NT2/D1 (cell line): Measurements from ENCODE around the gene LHB.
A peak's percentile ranks its signal among the peaks of the same experiment; 100 is the strongest.

ENCODE experiments used
- DNase-seq: peaks from one replicate; pipeline ENCODE4 v3.0.0-alpha.2; 2011; ENCODE audit warnings: low read depth, low spot score
- H3K27me3 ChIP-seq: 2 replicates; pipeline ENCODE4 v1.6.0; 2011; ENCODE audit warnings: mild to moderate bottlenecking; ENCODE audit not compliant: insufficient read length, insufficient read depth
- H3K36me3 ChIP-seq: 2 replicates; pipeline ENCODE4 v1.6.1; 2011; ENCODE audit warnings: mild to moderate bottlenecking, low read length, mixed read lengths; ENCODE audit not compliant: insufficient read depth, insufficient read length
- H3K4me1 ChIP-seq: 2 replicates; pipeline ENCODE4 v1.5.1; 2011; ENCODE audit not compliant: insufficient read depth, insufficient read length
- H3K4me3 ChIP-seq: 2 replicates; pipeline ENCODE4 v1.5.1; 2011; ENCODE audit warnings: low read depth; ENCODE audit not compliant: insufficient read length
- H3K9ac ChIP-seq: 2 replicates; pipeline ENCODE4 v1.6.0; 2011; ENCODE audit warnings: low read depth; ENCODE audit not compliant: insufficient read length
- H3K9me3 ChIP-seq: 2 replicates; pipeline ENCODE4 v1.5.1; 2011; ENCODE audit warnings: mild to moderate bottlenecking, low read length; ENCODE audit not compliant: insufficient read depth
- SUZ12 ChIP-seq: IDR thresholded peaks from 2 replicates; pipeline ENCODE4 v1.6.1; 2011; ENCODE audit not compliant: insufficient read length, insufficient read depth; ENCODE audit errors: extremely low read depth
- YY1 ChIP-seq: IDR thresholded peaks from 2 replicates; pipeline ENCODE4 v1.6.1; 2011; ENCODE audit not compliant: insufficient read length, insufficient read depth
- ZNF274 ChIP-seq: IDR thresholded peaks from 2 replicates; pipeline ENCODE4 v1.6.1; 2011; ENCODE audit warnings: mild to moderate bottlenecking, low read depth, low read length

The LHB gene

GRCh38 chr19:49017666-49018351 is 918 bp upstream of the LHB start:
- H3K27me3 ChIP-seq, result no peaks in the 10 kb centered on the region
- no peak for DNase-seq
- H3K9me3 ChIP-seq, result no peaks in the 10 kb centered on the region
- peaks cover 35% of the 10 kb centered on the region for H3K36me3 ChIP-seq
- TF ChIP-seq SUZ12 (no peak), YY1 (no peak), ZNF274 (no peak)
- peak overlapping the region; percentile 51 for H3K9ac ChIP-seq
- H3K4me3 ChIP-seq, result peak overlapping the region; percentile 8
- H3K4me1 ChIP-seq, result peaks cover 6% of the 10 kb centered on the region

- Histone ChIP-seq H3K4me1 (peaks cover 6% of the 10 kb centered on the region), H3K36me3 (peaks cover 50% of the 10 kb centered on the region), H3K4me3 (no peak overlapping the region), H3K9me3 (no peaks in the 10 kb centered on the region), H3K27me3 (no peaks in the 10 kb centered on the region), H3K9ac (no peak overlapping the region)
- no peak for DNase-seq
- TF ChIP-seq ZNF274 (no peak), SUZ12 (no peak), YY1 (no peak)
These were observed 638 bp downstream of the LHB start for GRCh38 chr19:49016067-49016839.

- Histone ChIP-seq H3K36me3 (peaks cover 61% of the 10 kb centered on the region), H3K9ac (no peak overlapping the region), H3K27me3 (no peaks in the 10 kb centered on the region), H3K4me1 (no peaks in the 10 kb centered on the region), H3K9me3 (no peaks in the 10 kb centered on the region), H3K4me3 (no peak overlapping the region)
- no peak for DNase-seq
- no peak for TF ChIP-seq ZNF274
- no peak for TF ChIP-seq YY1
- TF ChIP-seq SUZ12, result no peak
These were observed 2.0 kb downstream of the LHB start for GRCh38 chr19:49014870-49015255.

- H3K36me3 ChIP-seq, result peaks cover 67% of the 10 kb centered on the region
- H3K9me3 ChIP-seq, result no peaks in the 10 kb centered on the region
- H3K4me3 ChIP-seq, result no peak overlapping the region
- no peak for DNase-seq
- no peak overlapping the region for H3K9ac ChIP-seq
- TF ChIP-seq ZNF274 (no peak), YY1 (no peak), SUZ12 (no peak)
- no peaks in the 10 kb centered on the region for H3K4me1 ChIP-seq
- no peaks in the 10 kb centered on the region for H3K27me3 ChIP-seq
These were observed 2.6 kb downstream of the LHB start for GRCh38 chr19:49014123-49014869.

- TF ChIP-seq YY1 (no peak), SUZ12 (no peak), ZNF274 (no peak)
- DNase-seq, result no peak
- H3K36me3 ChIP-seq, result peaks cover 78% of the 10 kb centered on the region
- no peaks in the 10 kb centered on the region for H3K4me1 ChIP-seq
- H3K27me3 ChIP-seq, result no peaks in the 10 kb centered on the region
- H3K9me3 ChIP-seq, result no peaks in the 10 kb centered on the region
- H3K9ac ChIP-seq, result no peak overlapping the region
- no peak overlapping the region for H3K4me3 ChIP-seq
These were observed 5.7 kb downstream of the LHB start for GRCh38 chr19:49011194-49011593.

GRCh38 chr19:49010453-49010852 is 6.4 kb downstream of the LHB start:
- DNase-seq, result no peak
- no peak overlapping the region for H3K9ac ChIP-seq
- TF ChIP-seq ZNF274 (no peak), YY1 (no peak), SUZ12 (no peak)

GRCh38 chr19:49009828-49010227 is 7.1 kb downstream of the LHB start:
- no peak overlapping the region for H3K4me3 ChIP-seq
- DNase-seq, result no peak
- no peak overlapping the region for H3K9ac ChIP-seq
- H3K9me3 ChIP-seq, result no peaks in the 10 kb centered on the region
- peaks cover 75% of the 10 kb centered on the region for H3K36me3 ChIP-seq
- H3K4me1 ChIP-seq, result no peaks in the 10 kb centered on the region
- no peaks in the 10 kb centered on the region for H3K27me3 ChIP-seq
- TF ChIP-seq SUZ12 (no peak), YY1 (no peak), ZNF274 (no peak)

More at GRCh38 chr19:49010453-49010852, 6.4 kb downstream of the LHB start:
- H3K27me3 ChIP-seq, result no peaks in the 10 kb centered on the region
- no peak overlapping the region for H3K4me3 ChIP-seq
- peaks cover 75% of the 10 kb centered on the region for H3K36me3 ChIP-seq
- no peaks in the 10 kb centered on the region for H3K4me1 ChIP-seq
- no peaks in the 10 kb centered on the region for H3K9me3 ChIP-seq
